Lower lobe of right lung (tissue), 2 donors: ENCODE data around the gene TLK2. TPM values are rescaled to one million over a fixed set of nuclear protein-coding genes. Genes with fewer than 3 reads are reported as not detected.
A peak's percentile ranks its signal among the peaks of the same experiment; 100 is the strongest.

ENCODE experiments used
- ATAC-seq, 2 donors: fragments of 200-7000 bp; cut with Tn5 transposase; one replicate each; pipeline ENCODE4 v1.9.1; 2020 to 2022; ENCODE audit warnings: mild to moderate bottlenecking in 2 of 2, moderate library complexity in 2 of 2
- DNase-seq: peaks from one replicate; pipeline ENCODE4 v3.0.0-alpha.2; 2020
- H3K27ac ChIP-seq: fragments of 200-600 bp; one replicate; pipeline ENCODE4 v1.8.0; 2022
- H3K27me3 ChIP-seq: fragments of 200-600 bp; one replicate; pipeline ENCODE4 v1.8.0; 2022; ENCODE audit warnings: low read depth
- H3K36me3 ChIP-seq: fragments of 200-600 bp; one replicate; pipeline ENCODE4 v1.8.0; 2022; ENCODE audit warnings: mild to moderate bottlenecking
- H3K4me1 ChIP-seq: fragments of 200-600 bp; one replicate; pipeline ENCODE4 v1.8.0; 2022
- H3K4me3 ChIP-seq: fragments of 200-600 bp; one replicate; pipeline ENCODE4 v1.8.0; 2022; ENCODE audit warnings: mild to moderate bottlenecking
- H3K9me3 ChIP-seq: fragments of 200-600 bp; one replicate; pipeline ENCODE4 v1.8.0; 2022
- CTCF ChIP-seq: fragments of 200-600 bp; IDR thresholded peaks from one replicate; pipeline ENCODE4 v1.8.0; 2022; ENCODE audit warnings: antibody characterized with exemption, mild to moderate bottlenecking
- intact Hi-C: fragments of 100-400 bp; cut with DNase I; formaldehyde crosslinking; loops from one replicate; pipeline ENCODE4 v1.11.0; 2022
- total RNA-seq: library from RNA; stranded (reverse); fragmentation: NEBNext Ultra II Directional; extraction: Animal tissue kit (Norgen Biotek cat#: 25700); gene quantifications from one replicate; pipeline ENCODE4 v1.2.1, GENCODE V29; 2021
- donor health status: DM: no; HTN: yes; CAD: no; lungs with severe emphysema.

The TLK2 gene
- total RNA-seq, 1 donor from 2014 or later, result 41.5 TPM

- Histone ChIP-seq H3K4me3 (no peak overlapping the region), H3K36me3 (no peaks in the 10 kb centered on the region), H3K27ac (no peak overlapping the region), H3K9me3 (peaks cover 11% of the 10 kb centered on the region), H3K27me3 (no peaks in the 10 kb centered on the region), H3K4me1 (peaks cover 31% of the 10 kb centered on the region)
- ATAC-seq (no peak), DNase-seq (peak; percentile 24)
- intact Hi-C loops, result no loop called here
- TF ChIP-seq CTCF, result no peak
Observed at GRCh38 chr17:62658136-62658920, 179.7 kb downstream of the TLK2 start.

GRCh38 chr17:62660629-62661118 lies 182.0 kb downstream of the TLK2 start:
- H3K4me3 ChIP-seq, result no peak overlapping the region
- TF ChIP-seq CTCF, result no peak
- intact Hi-C loops, result no loop called here
- ATAC-seq (no peak), DNase-seq (no peak)
- no peaks in the 10 kb centered on the region for H3K27me3 ChIP-seq
- peaks cover 11% of the 10 kb centered on the region for H3K9me3 ChIP-seq
- peaks cover 6% of the 10 kb centered on the region for H3K36me3 ChIP-seq
- peaks cover 16% of the 10 kb centered on the region for H3K4me1 ChIP-seq
- H3K27ac ChIP-seq, result no peak overlapping the region

- no peak overlapping the region for H3K4me3 ChIP-seq
- peaks cover 11% of the 10 kb centered on the region for H3K9me3 ChIP-seq
- DNase-seq (no peak), ATAC-seq (no peak)
- no peak for TF ChIP-seq CTCF
- peaks cover 10% of the 10 kb centered on the region for H3K4me1 ChIP-seq
- H3K27ac ChIP-seq, result no peak overlapping the region
- no peaks in the 10 kb centered on the region for H3K27me3 ChIP-seq
- intact Hi-C loops, result no loop called here
- peaks cover 11% of the 10 kb centered on the region for H3K36me3 ChIP-seq
Observed at GRCh38 chr17:62661337-62661736, 182.7 kb downstream of the TLK2 start.

GRCh38 chr17:62662855-62663254 lies 184.2 kb downstream of the TLK2 start:
- ATAC-seq (no peak), DNase-seq (no peak)
- H3K4me1 ChIP-seq, result no peaks in the 10 kb centered on the region
- peaks cover 11% of the 10 kb centered on the region for H3K9me3 ChIP-seq
- intact Hi-C loops, result no loop called here
- H3K27me3 ChIP-seq, result no peaks in the 10 kb centered on the region
- TF ChIP-seq CTCF, result no peak
- H3K36me3 ChIP-seq, result peaks cover 15% of the 10 kb centered on the region
- H3K27ac ChIP-seq, result no peak overlapping the region
- H3K4me3 ChIP-seq, result no peak overlapping the region

Other genes starting within 250 kb of the TLK2 start
- not detected for gene EFCAB3, start 98.3 kb upstream of the TLK2 start, total RNA-seq
- 17.9 TPM for gene METTL2A, start 54.9 kb upstream of the TLK2 start, total RNA-seq
- 91.2 TPM for gene MRC2, start 148.8 kb downstream of the TLK2 start, total RNA-seq